IMR-90 (cell line): ENCODE data around the gene PSMA3. TPM values are rescaled to one million over a fixed set of nuclear protein-coding genes. Genes with fewer than 3 reads are reported as not detected.

ENCODE experiments used
- ATAC-seq: fragments of 200-7000 bp; cut with Tn5 transposase; 2 replicates; pipeline ENCODE4 v1.9.1; 2020; ENCODE audit warnings: low read depth, mild to moderate bottlenecking, moderate library complexity
- BruUV-seq: library from RNA; stranded (reverse); fragments of 400-500 nt; replicated peaks from 2 replicates; lab custom pipeline; 2021; lab: Mats Ljungman, UMichigan
- CTCF ChIA-PET: fragments of 300-600 bp; formaldehyde crosslinking; extraction: SDS; loops from one replicate; lab custom pipeline; 2021; ENCODE audit warnings: antibody characterized with exemption; lab: Yijun Ruan, JAX
- POLR2A ChIA-PET: fragments of 300-600 bp; sonication (Branson Sonifier 250); formaldehyde crosslinking; loops from one replicate; lab custom pipeline; 2022; ENCODE audit warnings: antibody characterized with exemption; ENCODE audit not compliant: unreplicated experiment; lab: Charles Lee
- DNase-seq: peaks from one replicate; pipeline ENCODE4 v3.0.0; 2013
- H2AFZ ChIP-seq: replicated peaks from 2 replicates; pipeline ENCODE3; 2013; ENCODE audit warnings: low read length, mild to moderate bottlenecking; ENCODE audit not compliant: poor library complexity
- H2AK5ac ChIP-seq: 2 replicates; pipeline ENCODE4 v1.6.1; 2013; ENCODE audit warnings: low read depth, low read length, inconsistent platforms
- H2AK9ac ChIP-seq: replicated peaks from 2 replicates; pipeline ENCODE3; 2013; ENCODE audit warnings: mild to moderate bottlenecking, low read depth, low read length, moderate library complexity; ENCODE audit not compliant: poor library complexity
- H2BK120ac ChIP-seq: 2 replicates; pipeline ENCODE4 v1.6.1; 2013; ENCODE audit warnings: low read depth, low read length, inconsistent platforms
- H2BK15ac ChIP-seq: 3 replicates; pipeline ENCODE4 v1.6.1; 2013; ENCODE audit warnings: low read depth, low read length, inconsistent platforms
- H2BK20ac ChIP-seq: 2 replicates; pipeline ENCODE4 v1.6.1; 2013; ENCODE audit warnings: low read depth, mild to moderate bottlenecking, inconsistent platforms, low read length, moderate library complexity
- H2BK5ac ChIP-seq: 2 replicates; pipeline ENCODE4 v1.6.1; 2013; ENCODE audit warnings: mild to moderate bottlenecking, low read depth, low read length, inconsistent platforms; ENCODE audit not compliant: poor library complexity, severe bottlenecking
- H3K14ac ChIP-seq: replicated peaks from 2 replicates; pipeline ENCODE4 v1.6.1; 2013; ENCODE audit warnings: low read depth, low read length, inconsistent platforms
- H3K18ac ChIP-seq: 2 replicates; pipeline ENCODE4 v1.6.1; 2013; ENCODE audit warnings: low read depth, low read length, control low read depth
- H3K23ac ChIP-seq: 2 replicates; pipeline ENCODE4 v1.6.1; 2013; ENCODE audit warnings: low read depth, low read length, inconsistent platforms
- H3K27ac ChIP-seq: 2 replicates; pipeline ENCODE4 v1.5.1; 2013; ENCODE audit warnings: mild to moderate bottlenecking, control low read depth, low read length; ENCODE audit not compliant: insufficient read depth
- H3K27me3 ChIP-seq: 2 replicates; pipeline ENCODE4 v1.6.1; 2013; ENCODE audit warnings: low read length; ENCODE audit not compliant: control insufficient read depth, insufficient read depth
- H3K36me3 ChIP-seq: 2 replicates; pipeline ENCODE4 v1.6.1; 2013; ENCODE audit warnings: low read length, mixed read lengths; ENCODE audit not compliant: control insufficient read depth, insufficient read depth
- H3K4ac ChIP-seq: 2 replicates; pipeline ENCODE4 v1.6.1; 2013; ENCODE audit warnings: low read depth, low read length, inconsistent platforms
- H3K4me1 ChIP-seq: 2 replicates; pipeline ENCODE4 v1.6.1; 2013; ENCODE audit warnings: low read length, mixed read lengths; ENCODE audit not compliant: control insufficient read depth, insufficient read depth
- H3K4me2 ChIP-seq: 2 replicates; pipeline ENCODE4 v1.6.1; 2013; ENCODE audit warnings: low read depth, mild to moderate bottlenecking, control low read depth, low read length, moderate library complexity
- H3K4me3 ChIP-seq: 2 replicates; pipeline ENCODE4 v1.5.1; 2013; ENCODE audit warnings: low read depth, mild to moderate bottlenecking, control low read depth, low read length, moderate library complexity; ENCODE audit not compliant: insufficient read depth
- H3K56ac ChIP-seq: 2 replicates; pipeline ENCODE4 v1.6.1; 2013; ENCODE audit warnings: low read length, inconsistent platforms; ENCODE audit not compliant: insufficient read depth; ENCODE audit errors: extremely low read depth
- H3K79me1 ChIP-seq, 2 experiments: 2 replicates each; pipeline ENCODE4 v1.6.1; 2013; ENCODE audit warnings: low read length in 2 of 2, inconsistent platforms in 1 of 2, low read depth in 1 of 2
- H3K9ac ChIP-seq: 2 replicates; pipeline ENCODE4 v1.6.1; 2013; ENCODE audit warnings: low read depth, low read length, control low read depth
- H3K9me1 ChIP-seq: 2 replicates; pipeline ENCODE4 v1.6.1; 2013; ENCODE audit warnings: low read length, inconsistent platforms; ENCODE audit not compliant: insufficient read depth
- H3K9me3 ChIP-seq: 2 replicates; pipeline ENCODE4 v1.6.1; 2013; ENCODE audit warnings: low read length; ENCODE audit not compliant: control insufficient read depth, insufficient read depth
- H4K20me1 ChIP-seq: 2 replicates; pipeline ENCODE4 v1.6.1; 2013; ENCODE audit warnings: low read length, inconsistent platforms; ENCODE audit not compliant: insufficient read depth
- H4K5ac ChIP-seq: 2 replicates; pipeline ENCODE4 v1.6.1; 2013; ENCODE audit warnings: mild to moderate bottlenecking, low read depth, low read length, control low read depth
- H4K8ac ChIP-seq, 2 experiments: 2 replicates each; pipeline ENCODE4 v1.6.1; 2013; ENCODE audit warnings: low read depth in 2 of 2, low read length in 2 of 2, control low read depth in 1 of 2, inconsistent platforms in 1 of 2
- H4K91ac ChIP-seq: 2 replicates; pipeline ENCODE4 v1.6.1; 2013; ENCODE audit warnings: low read depth, low read length, inconsistent platforms; ENCODE audit not compliant: insufficient read depth
- BHLHE40 ChIP-seq: fragments of 150-350 bp; IDR thresholded peaks from 2 replicates; pipeline ENCODE4 v1.6.1; 2016; ENCODE audit warnings: mild to moderate bottlenecking, low read depth, low read length
- CEBPB ChIP-seq: IDR thresholded peaks from 2 replicates; pipeline ENCODE4 v1.6.1; 2012; ENCODE audit warnings: low read depth, low read length, improper control_type of control experiment
- RFX5 ChIP-seq: IDR thresholded peaks from 2 replicates; pipeline ENCODE4 v1.8.0; 2012; ENCODE audit warnings: low read depth, mild to moderate bottlenecking, low read length, moderate library complexity
- WGBS, 2 experiments: methylation state at CpG; one replicate each; pipeline versions ENCODE4 v1.1.5 to v1.1.7; 2013; ENCODE audit warnings: missing lambda C conversion rate in 2 of 2; ENCODE audit not compliant: insufficient read length in 1 of 2; ENCODE audit errors: extremely low coverage in 2 of 2; 5-methylcytosine and 5-hydroxymethylcytosine counted together
- dilution Hi-C: fragments of 300-500 bp; cut with HindIII; formaldehyde crosslinking; loops from one replicate; pipeline ENCODE4 v1.14.3; 2018; ENCODE audit warnings: low sequenced_read_pairs; ENCODE audit not compliant: unreplicated experiment
- in situ Hi-C: fragments of 300-500 bp; cut with MboI; formaldehyde crosslinking; loops from 3 replicates; pipeline ENCODE4 v1.14.3; 2019; ENCODE audit warnings: low sequenced_read_pairs, inconsistent platforms, mixed read lengths
- intact Hi-C: fragments of 100-400 bp; cut with micrococcal nuclease; formaldehyde crosslinking; loops from 2 replicates; pipeline ENCODE4 v1.10.0; 2022
- polyA plus RNA-seq, 3 experiments: library from polyadenylated mRNA; depleted of rRNA; stranded (reverse); fragments of >200 nt; gene quantifications; 2 replicates each; pipeline ENCODE4 v1.2.3, GENCODE V29; 2012; ENCODE audit warnings: low replicate concordance in 1 of 3
- total RNA-seq: library from RNA; depleted of rRNA; stranded (reverse); fragments of >200 nt; gene quantifications from 2 replicates; pipeline ENCODE4 v1.2.3, GENCODE V29; 2012

The PSMA3 gene
- total and polyA plus RNA-seq, 2 of the 4 experiments (the other 2 are of a cell fraction), result 74.9 to 231 TPM

DNA sequence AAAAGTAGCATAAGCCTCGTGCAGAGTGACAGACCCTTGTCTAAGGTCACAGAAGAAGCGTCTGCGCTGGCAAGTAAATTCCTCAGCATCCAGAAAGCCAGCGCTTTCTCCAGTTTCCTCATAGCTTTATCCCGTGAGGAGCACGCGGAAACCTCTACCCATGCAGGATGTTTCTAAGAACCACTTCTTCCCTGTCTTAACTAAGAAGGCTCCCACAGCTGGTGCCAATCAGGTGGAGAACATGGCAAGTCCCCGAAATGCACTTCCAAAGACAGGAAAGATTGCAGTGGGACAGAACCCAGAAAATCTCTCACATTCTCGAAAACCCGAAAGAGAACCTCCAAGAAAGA is 52.7 kb downstream of the PSMA3 start:
- H2BK5ac ChIP-seq, result peak overlapping the region; percentile 64
- H2BK20ac ChIP-seq, result no peak overlapping the region
- peak overlapping the region; percentile 14; the same call in 1 of the 2 replicates for H4K5ac ChIP-seq
- in situ Hi-C loops (no loop called here), dilution Hi-C loops (no loop called here), intact Hi-C loops (no loop called here)
- no peaks in the 10 kb centered on the region for H3K27me3 ChIP-seq
- WGBS, 2 experiments, result 0% methylated on average over 2 of the region's 10 CpGs; no CpG with 5 or more reads in 1 of the 2 experiments
- peak overlapping the region; percentile 83 for H3K14ac ChIP-seq
- H2AK9ac ChIP-seq, result peak overlapping the region; percentile 30
- no peak for TF ChIP-seq RFX5
- peak; percentile 63; the same call in 1 of the 2 replicates for TF ChIP-seq BHLHE40
- TF ChIP-seq CEBPB, result no peak
- H2BK15ac ChIP-seq, result no peak overlapping the region
- peak overlapping the region; percentile 70 for H3K4ac ChIP-seq
- BruUV-seq, result no TSS peak
- H3K9me3 ChIP-seq, result no peaks in the 10 kb centered on the region
- DNase-seq (no peak), ATAC-seq (no peak)
- H3K4me2 ChIP-seq, result peak overlapping the region; percentile 93
- CTCF ChIA-PET, result no interaction called here
- peak overlapping the region; percentile 21; the same call in 1 of the 2 replicates for H2BK120ac ChIP-seq
- H3K9ac ChIP-seq, result peak overlapping the region; percentile 80
- H4K20me1 ChIP-seq, result peaks cover 46% of the 10 kb centered on the region
- H3K4me1 ChIP-seq, result no peaks in the 10 kb centered on the region
- H3K36me3 ChIP-seq, result peaks cover 17% of the 10 kb centered on the region
- H3K18ac ChIP-seq, result peak overlapping the region; percentile 2; the same call in 1 of the 2 replicates
- H3K23ac ChIP-seq, result peak overlapping the region; percentile 87
- peak overlapping the region; percentile 73 for H2AFZ ChIP-seq
- H3K4me3 ChIP-seq, result peak overlapping the region; percentile 70
- POLR2A ChIA-PET, result interaction anchor here (1.0 kb wide), 1 partner anchor 16 kb away, joined by 4 read pairs; no protein-coding TSS in a partner anchor
- H3K27ac ChIP-seq, result peak overlapping the region; percentile 98
- H3K9me1 ChIP-seq, result peaks cover 7% of the 10 kb centered on the region
- peak overlapping the region; percentile 74 to 76; a peak in 3 of 4 replicates for H4K8ac ChIP-seq
- peaks cover 4 to 32% of the 10 kb centered on the region in 2 experiments for H3K79me1 ChIP-seq
- H3K56ac ChIP-seq, result peak overlapping the region; percentile 95
- peak overlapping the region; percentile 74 for H2AK5ac ChIP-seq
- H4K91ac ChIP-seq, result 0 out of 2 replicates have a peak overlapping the region, but pooled peaks have one; percentile 29
